ENCODE measurements around the gene PLXNA1.

DNA sequence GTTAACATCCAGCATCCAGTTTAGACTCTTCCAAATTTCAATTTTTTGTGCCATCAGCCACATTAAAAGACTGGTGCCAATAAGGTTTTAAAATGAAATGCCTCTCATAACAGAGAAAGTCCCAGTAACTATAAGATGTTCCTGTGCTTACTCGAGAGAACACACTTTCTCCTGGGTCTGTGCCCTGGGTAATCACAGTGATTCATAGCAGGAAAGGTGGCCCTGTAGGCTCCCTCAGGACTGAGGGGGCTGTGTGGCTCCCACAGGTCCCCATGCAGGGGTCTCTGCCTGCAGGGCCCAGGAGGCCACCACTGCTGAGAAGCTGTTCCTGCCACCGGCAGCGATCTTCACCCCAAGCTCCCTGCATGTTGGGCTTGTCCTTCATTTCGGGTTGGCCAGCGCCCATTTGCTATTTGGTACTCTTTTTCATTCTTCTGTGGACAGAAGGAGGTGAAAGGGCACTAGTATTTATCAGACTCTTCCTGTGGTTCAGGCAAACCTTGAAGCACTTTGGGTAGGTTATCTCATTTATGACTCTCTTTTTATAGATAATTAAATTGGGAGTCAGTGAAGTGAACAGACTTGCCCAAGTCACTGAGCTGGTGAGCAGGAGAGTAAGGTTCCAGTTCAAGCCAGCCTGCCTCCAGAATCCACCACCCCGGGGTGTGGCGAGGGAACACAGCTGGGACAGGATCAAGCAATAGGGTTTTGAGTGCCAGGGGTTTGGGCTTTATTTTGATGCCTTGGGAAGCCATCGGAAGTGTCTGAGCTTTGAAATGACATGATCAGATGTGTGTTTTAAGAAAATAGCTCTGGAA is 44.2 kb upstream of the PLXNA1 start:
- TF ChIP-seq POLR2A (IDR thresholded peaks at IDR 0.05; ENCODE audit: low read depth, low read length) (no peak), TAF1 (IDR thresholded peaks at IDR 0.05; ENCODE audit: low read depth, low read length) (no peak), POLR2AphosphoS5 (IDR thresholded peaks at IDR 0.05; ENCODE audit: low read depth, low read length) (no peak)

Measured in GM12891 (cell line).